ENCODE measurements around the gene NFE2L1.
"Not testable (repeated sequence)": the region's sequence is repeated elsewhere in the genome, so short reads cannot be mapped to it uniquely, and the experiment has no call there.

The NFE2L1 gene

DNA sequence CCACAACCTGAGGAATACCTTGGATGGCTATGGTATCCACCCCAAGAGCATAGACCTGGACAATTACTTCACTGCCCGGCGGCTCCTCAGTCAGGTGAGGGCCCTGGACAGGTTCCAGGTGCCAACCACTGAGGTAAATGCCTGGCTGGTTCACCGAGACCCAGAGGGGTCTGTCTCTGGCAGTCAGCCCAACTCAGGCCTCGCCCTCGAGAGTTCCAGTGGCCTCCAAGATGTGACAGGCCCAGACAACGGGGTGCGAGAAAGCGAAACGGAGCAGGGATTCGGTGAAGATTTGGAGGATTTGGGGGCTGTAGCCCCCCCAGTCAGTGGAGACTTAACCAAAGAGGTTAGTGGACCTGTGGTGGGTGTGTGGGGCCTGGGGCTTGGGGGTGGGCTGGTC lies 3.1 kb downstream of the NFE2L1 start:
- no peak for DNase-seq

DNA sequence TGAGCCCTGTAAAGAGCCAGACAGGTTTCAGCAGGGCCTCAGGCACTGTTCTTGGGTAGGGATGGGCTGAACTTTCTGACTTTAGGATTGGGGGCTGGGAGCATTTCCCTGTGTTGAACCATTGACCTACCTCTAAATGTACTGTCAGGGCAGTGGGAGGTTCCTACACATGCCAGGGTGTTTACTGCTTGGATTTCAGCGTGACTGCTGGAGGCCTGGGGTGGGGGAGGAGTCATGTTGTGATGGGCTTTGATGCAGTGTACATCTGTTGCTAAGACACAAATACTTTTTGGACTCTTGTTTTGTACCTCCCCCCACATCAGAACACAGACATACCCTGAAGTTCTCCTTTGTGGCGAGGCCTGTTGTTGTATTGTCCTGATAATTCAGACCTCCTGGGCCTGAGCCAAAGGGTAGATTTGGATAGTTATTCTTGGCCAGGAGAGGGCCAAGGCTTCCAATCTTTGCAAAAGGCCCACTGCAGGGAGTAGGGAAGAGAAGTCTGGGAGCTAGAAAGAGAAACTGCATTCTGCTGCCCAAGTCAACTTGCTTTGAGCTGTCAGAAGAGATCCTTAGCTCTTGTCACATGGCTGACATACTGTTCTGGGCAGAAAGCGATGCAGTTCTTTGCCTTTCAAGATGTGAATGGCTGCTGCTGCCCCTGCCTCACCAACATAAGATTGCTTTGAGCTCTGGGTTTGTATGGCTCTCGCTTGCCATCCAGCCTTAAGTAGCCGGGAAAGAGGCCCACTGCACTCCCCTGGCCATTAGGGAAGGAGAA lies 3.7 kb downstream of the NFE2L1 start:
- DNase-seq, result no peak

DNA sequence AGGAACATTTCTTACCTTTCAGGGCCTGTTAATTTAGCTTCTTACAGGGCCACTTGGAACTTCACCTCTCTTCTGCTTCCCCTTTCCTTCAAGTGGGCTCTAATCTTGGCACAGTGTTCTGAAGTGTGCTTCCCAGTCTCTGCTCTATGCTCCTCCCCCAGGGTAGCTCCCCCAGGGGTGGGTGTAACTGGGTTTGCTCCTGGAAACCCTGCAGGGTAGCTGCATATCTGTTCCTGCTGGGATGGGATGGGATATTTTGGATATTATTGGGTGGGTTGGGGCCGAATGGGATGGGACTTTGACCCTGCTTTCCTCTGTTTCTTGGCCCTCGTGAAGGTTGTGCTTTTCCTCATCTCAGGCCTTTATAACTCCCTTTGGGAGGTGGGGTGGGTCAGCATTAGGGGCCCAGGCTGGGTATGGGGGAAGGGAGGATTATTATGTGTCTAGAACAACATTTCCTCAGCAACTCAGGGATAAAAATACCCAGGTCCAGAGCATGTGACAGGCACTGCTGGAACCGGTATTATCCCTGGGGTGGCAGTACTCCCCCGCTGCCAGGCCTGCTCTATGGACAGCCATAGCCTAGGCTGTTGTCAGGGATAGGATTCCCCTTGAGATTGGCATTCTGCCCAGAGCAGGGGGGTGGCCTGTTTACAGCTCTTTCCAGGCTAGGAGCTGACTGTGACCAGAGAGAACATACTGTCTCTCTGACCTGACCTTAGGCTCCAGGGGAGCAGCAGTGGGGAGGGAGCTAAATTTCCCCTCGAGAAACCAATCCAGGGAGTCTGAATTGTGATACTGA lies 5.0 kb downstream of the NFE2L1 start:
- DNase-seq, result no peak

DNA sequence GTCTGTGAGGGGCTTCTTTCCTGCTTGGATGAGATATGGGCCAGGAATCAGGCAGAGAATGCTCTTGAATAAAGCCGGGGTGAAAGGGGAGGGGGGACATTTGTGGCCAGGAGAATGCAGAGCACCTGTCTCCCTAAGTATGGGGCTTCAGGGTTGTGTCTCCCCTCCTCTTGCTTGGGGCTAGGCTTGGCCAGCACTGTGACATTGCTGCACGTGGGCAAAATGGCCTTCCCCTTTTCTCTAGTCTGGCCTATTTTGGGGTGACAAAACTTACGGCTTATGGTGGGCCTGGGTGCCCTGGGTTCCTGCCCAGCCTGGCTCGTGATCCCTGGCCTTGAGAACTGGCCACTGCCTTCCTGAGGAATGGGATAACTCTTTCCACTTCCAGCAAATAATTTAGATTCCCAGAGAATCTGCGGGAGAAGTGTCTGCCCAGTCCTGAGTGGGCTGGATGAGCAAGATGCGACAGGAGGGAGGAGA lies 5.6 kb downstream of the NFE2L1 start:
- no peak for DNase-seq

DNA sequence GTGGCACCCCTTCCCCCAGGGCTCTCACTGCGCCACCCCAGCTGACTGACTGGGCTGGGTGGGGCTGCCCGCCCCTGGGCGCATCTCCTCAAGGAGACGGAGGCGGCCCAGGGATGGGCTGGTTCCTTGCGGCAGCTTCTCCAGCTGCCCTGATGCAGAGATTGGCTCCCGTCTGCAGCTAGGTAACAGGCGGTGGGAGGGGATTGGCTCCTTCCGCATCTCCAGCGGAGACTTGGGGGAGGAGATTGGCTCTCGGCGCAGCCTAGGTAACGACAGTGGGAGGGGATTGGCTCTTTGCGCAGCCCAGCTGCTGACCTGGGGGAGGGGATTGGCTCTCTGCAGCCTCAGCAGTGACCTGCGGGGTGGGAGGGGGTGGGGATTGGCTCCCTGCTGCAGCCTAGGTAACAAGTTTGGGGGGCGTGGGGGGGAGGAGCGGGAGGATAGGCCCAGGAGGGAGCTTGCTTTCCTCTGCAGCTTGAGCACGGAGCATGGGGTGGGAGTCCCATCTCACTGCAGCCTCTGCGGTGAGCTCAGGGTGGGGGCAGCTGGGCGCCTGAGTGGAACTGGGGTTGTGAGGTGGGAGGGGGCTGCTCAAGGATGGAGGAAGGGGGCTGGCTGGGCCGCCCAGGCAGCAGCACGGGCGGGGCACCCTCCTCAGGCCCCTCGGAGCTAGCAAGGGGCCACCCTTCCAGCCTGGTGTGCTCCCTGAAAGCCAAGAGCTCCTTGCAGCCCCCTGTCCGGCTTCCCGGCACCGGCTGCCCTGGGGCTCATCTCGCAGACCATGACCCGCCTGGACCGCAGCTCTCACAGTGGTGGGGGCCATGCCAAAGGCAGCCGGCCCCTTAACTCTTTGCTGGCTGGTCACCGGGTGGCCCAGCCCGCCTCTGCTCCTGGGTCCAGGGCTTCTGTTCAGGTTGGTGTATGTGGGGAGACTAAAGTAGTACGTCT lies 6.4 kb downstream of the NFE2L1 start:
- peak; percentile 34 to 71 for DNase-seq

DNA sequence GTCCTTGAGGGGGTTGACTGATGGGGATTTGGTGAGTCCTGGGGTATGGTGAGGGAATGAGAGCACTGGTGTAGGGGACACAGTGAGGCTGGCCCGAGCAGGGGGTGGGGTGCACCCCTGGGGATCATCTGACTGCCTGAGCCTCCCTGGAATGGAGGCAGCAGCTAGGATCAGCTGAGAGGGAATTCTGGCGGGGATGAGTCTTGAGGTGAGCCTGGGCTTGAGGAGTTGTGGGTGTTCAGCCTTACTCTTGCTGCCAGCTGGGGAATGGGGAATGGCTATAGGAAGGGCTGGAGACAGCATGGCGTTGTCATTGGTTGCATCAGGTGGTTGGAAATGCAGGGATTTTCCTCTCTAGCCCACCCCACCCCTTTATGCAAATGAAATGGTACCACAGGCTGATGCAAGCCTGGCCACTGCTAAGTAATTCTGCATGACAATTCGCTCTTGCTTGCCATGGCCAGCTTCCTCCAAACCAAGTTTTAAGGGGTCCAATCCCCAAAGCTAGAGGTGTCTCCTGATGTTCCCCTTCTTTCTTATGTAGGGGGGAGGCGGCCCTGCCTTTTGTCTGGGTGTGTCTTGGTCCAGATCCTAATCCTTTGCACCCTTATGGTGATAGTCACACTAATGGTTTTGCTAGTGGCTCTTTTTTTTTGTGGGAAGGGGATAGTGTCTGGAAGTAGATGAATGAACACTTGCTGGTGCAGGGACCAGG lies 7.5 kb downstream of the NFE2L1 start:
- no peak for DNase-seq

DNA sequence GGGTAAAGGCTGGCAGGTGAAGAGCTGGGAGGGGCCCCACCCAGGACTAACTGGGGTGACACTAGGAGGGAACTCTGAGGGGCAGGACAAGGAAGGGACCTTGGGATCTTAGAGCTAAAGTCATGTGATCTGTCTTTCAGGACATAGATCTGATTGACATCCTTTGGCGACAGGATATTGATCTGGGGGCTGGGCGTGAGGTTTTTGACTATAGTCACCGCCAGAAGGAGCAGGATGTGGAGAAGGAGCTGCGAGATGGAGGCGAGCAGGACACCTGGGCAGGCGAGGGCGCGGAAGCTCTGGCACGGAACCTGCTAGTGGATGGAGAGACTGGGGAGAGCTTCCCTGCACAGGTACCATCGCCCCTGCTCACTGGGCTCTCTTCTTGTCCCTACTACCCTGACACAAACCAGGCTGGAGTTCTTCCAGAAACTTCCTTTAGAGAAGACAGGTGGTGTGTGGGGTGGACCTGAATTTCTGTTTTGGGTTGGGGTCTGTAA lies 8.1 kb downstream of the NFE2L1 start:
- DNase-seq, result no peak

DNA sequence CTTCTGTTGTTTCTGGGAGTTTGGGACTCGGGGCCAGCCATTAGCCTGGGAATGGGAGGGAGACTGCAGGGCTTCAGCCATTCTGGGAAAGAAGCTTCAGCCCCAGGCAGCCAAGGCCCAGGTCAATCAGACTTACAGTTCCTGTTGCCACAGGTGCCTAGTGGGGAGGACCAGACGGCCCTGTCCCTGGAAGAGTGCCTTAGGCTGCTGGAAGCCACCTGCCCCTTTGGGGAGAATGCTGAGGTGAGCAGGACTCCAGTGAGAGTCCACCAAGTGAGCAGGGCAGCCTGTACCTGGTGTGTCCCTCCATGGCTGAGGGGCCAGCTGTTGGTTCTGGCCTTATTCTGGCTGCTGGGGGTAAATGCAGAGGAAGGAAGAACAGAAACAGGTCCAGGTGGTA lies 8.7 kb downstream of the NFE2L1 start:
- no peak for DNase-seq

DNA sequence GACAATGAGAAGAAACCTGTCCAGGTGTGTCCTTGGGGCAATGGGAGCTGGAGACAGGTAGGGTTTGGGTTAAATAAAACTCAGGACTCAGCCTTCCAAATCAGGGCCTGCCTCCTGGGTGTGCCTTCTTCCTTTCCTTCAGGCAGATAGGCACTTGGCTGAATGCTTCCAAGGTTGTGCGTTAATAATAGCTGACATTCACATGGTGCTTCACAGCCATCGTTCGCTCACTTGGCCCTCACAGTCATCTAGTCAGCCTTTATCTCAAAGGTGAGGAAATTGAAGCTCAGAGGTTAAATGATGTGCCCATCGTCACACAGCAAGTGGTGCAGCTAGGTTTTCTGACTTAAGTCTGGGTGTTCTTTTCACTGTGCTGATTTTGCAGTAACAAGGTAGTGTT lies 9.5 kb downstream of the NFE2L1 start:
- no peak for DNase-seq

DNA sequence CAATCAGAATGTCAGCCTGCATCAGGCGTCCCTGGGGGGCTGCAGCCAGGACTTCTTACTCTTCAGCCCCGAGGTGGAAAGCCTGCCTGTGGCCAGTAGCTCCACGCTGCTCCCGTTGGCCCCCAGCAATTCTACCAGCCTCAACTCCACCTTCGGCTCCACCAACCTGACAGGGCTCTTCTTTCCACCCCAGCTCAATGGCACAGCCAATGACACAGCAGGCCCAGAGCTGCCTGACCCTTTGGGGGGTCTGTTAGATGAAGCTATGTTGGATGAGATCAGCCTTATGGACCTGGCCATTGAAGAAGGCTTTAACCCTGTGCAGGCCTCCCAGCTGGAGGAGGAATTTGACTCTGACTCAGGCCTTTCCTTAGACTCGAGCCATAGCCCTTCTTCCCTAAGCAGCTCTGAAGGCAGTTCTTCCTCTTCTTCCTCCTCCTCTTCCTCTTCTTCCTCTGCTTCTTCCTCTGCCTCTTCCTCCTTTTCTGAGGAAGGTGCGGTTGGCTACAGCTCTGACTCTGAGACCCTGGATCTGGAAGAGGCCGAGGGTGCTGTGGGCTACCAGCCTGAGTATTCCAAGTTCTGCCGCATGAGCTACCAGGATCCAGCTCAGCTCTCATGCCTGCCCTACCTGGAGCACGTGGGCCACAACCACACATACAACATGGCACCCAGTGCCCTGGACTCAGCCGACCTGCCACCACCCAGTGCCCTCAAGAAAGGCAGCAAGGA lies 10.4 kb downstream of the NFE2L1 start:
- DNase-seq, result no peak

DNA sequence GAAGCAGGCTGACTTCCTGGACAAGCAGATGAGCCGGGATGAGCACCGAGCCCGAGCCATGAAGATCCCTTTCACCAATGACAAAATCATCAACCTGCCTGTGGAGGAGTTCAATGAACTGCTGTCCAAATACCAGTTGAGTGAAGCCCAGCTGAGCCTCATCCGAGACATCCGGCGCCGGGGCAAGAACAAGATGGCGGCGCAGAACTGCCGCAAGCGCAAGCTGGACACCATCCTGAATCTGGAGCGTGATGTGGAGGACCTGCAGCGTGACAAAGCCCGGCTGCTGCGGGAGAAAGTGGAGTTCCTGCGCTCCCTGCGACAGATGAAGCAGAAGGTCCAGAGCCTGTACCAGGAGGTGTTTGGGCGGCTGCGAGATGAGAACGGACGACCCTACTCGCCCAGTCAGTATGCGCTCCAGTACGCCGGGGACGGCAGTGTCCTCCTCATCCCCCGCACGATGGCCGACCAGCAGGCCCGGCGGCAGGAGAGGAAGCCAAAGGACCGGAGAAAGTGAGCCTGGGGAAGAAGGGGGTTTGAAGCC lies 11.0 kb downstream of the NFE2L1 start:
- no peak for DNase-seq

DNA sequence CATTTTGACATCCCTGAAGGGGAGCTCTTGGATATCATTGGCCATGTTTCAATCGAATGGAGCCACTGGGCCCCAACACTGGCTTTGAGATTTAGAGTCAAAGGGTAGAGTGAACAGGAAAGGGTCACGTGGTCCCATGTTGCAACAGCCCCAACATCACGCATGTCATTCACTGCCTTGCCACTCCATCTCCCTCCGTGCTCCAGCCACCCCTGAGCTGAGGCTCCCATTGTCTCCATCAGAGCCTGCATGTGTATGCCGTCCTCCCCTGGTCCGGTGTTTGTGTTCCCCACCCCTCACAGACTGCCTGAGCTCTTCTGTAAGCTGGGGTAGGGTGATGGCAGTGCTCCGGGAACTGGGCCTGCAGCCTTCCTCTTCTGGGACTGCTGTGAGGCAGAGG lies 12.1 kb downstream of the NFE2L1 start:
- DNase-seq, result no peak

DNA sequence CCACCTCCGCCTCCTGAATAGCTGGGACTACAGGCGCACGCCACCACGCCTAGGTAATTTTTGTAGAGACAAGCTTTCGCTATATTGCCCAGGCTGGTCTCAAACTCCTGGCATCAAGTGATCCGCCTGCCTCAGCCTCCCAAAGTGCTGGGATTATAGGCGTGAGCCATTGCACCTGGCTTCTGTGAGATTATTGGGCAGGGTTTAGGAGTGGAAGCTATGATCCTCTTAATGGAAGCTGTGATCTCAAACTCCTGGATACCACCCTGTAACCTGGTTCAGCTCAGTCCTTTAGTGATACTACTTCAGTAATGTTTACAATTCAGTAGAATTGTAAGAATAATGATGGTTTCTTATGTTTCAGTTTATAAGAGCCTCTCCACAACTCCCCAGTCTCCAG lies 14.1 kb downstream of the NFE2L1 start:
- no peak for DNase-seq

DNA sequence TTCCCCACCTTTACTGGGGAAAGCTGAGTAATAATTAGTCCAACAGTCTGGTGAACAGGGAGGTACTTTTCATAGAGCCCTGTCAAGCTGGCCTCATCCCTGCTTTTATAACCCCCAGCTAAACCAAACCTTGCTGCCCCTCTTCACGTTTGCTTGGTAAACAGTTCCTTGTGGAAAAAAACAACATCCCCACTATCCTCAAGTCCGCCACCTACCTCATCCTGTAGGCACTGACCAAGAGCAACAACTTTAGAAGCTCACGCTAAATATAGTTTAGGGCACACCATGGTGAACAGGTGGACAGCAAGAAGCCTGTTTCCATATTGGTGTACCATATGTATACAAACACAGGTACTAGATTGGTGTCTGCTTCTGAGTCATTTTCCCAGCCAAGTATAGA lies 16.5 kb downstream of the NFE2L1 start:
- DNase-seq, result no peak

DNA sequence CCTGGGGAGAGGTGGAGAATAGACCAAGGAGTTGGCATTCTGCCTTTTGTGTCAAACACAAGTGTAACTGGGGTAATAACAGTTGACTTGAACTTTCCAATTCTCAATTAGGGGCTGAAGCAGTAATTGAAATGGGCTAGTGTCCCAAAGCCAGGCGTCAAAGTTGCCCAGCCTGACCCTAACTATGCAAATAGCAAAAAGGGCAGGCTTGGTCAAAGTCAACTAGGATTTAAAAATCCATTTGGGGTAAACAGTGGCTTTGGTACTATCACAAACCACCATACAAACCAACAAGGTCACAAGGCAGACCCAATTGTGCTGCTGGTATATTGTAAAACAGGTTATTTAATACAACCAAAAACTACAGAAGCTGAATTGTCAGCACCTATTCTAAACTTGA lies 18.0 kb downstream of the NFE2L1 start:
- no peak for DNase-seq

DNA sequence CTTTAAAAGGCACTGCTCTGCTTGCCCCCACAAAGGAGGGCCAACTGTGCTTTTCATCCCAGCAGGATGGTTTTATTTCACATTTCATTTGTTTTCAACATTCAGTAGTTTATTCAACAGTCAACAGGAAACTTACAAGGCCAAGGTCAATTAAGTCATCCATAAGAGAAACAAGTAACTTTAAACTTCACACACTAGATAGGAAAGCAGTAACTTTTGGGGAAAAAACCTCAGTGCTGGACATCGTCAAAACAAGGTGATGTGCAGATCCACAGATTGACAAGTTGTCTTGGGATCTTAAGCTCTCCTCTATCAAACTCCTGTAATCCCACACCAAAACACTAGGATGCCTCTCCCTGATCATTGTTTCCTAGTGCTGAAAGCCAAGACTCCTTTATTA lies 18.5 kb downstream of the NFE2L1 start:
- no peak for DNase-seq

DNA sequence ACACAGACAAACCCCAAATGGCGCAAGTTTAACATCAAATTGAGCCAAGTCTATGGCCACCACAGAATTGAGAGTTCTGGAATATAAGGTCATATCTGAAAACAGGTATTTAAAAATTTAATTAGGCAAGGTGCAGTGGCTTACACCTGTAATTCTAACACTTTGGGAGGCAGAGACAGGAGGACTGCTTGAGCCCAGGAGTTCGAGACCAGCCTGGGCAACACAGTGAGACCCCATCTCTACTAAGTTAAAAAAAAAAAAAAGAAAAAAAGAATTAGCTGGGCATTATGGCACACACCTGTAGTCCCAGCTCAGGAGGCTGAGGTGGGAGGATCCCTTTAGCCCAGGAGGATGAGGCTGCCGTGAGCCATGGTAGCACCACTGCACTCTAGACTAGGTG lies 19.1 kb downstream of the NFE2L1 start:
- no peak for DNase-seq

DNA sequence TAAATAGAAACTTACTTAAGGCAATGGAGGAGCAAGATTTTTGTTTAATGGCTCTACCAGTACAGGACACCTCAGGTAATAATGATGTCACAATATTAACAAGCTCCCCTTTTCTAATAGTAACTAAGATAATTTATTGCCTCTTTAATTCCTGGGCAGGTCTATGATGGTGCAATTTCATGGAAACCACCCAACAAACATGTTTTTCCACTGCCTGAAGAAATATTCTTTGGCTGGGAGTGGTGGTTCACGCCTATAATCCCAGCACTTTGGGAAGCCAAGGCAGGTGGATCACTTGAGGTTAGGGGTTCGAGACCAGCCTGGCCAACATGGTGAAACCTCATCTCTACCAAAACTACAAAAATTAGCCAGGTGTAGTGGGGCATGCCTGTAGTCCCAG lies 19.6 kb downstream of the NFE2L1 start:
- not testable (repeated sequence) for DNase-seq

DNA sequence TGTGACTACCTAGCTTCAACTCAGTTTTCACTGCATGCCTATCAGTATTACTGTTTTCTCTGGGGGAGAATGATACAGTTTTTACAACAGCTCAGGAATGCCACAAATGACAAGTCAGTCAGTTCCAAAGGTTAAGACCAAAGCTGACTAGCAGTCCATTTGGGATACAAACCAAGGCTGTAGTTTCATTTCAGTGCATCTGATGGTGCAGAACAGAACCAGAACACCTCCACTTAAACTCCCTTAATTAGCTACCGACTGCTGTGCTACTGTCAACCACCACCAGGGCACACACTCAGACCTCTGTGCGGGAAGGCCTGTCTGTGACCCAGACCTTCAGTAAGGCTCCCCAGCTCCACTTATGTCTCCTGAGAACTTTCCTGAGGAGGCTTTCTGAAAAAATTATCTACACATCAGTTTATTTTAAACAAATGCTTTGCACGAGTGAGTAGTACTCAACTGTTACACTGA lies 20.4 kb downstream of the NFE2L1 start:
- no peak for DNase-seq

DNA sequence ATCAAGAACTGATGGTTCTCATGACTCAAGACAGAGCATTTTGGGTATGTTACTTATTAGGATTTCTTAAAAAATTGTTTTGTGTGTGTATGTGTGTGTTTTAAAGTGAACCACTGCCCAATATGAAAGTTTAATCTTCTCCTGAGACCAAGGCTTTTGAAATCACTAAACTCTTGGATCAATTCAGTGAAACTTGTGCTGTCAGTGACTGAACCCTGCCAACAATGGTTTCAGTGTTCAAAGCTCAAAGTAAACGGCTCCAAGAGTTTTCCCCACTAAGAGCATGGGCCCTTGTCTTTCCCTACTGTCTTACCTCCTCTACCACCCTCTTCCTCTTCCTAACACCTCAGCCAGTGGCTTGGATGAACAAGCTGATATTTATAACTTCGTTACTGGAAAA lies 22.0 kb downstream of the NFE2L1 start:
- DNase-seq, result no peak

DNA sequence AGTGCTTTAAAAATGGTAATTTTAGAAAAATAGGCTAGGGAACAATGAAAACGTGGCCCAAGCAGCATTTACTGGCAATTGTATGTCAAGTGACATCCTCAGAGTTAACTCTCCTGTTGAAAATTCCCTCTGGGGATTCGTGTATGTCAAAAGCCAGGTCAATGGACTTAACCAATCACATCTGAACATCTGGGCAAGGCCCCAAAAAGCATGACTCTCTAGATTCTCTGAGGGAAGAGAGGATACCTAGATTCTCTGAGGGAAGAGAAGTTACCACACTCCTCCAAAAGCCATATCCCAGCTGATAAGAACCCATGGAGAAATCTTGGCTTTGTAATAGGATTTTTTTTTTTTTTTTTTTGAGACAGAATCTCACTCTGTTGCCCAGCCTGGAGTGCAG lies 23.5 kb downstream of the NFE2L1 start:
- DNase-seq, result no peak
